GM18907 (cell line): Measurements from ENCODE around the gene ABCA13.

Experiments used
- ATAC-seq: cut with Tn5 transposase; IDR thresholded peaks from one replicate; pipeline ENCODE4 v1.9.1; 2021; ENCODE audit warnings: mild to moderate bottlenecking, moderate library complexity; ENCODE audit not compliant: unreplicated experiment

ABCA13 gene

GRCh38 chr7:48617508-48617907, 446.2 kb downstream of the ABCA13 start:
- ATAC-seq: no peak

GRCh38 chr7:48617993-48618392, 446.7 kb downstream of the ABCA13 start:
- no peak for ATAC-seq

DNA sequence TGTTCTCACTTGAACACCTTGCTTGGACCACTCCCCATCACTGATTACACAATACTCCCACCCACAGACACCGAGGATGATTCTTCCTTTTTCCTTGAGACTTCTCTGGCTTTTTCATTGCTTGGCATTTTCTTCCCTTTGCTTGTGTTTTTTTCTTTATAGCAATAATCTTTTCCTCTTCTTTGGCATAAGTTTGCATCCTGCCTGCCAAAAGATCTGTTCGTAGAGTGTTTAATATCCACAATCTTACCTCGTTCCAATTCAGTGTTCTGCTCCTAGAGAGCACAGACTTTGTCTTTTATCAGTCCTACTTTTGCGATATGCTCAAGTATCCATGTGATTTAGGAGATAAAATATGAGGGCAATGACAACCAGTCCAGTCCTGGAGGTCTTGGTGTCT, 449.8 kb downstream of the ABCA13 start:
- no peak for ATAC-seq

DNA sequence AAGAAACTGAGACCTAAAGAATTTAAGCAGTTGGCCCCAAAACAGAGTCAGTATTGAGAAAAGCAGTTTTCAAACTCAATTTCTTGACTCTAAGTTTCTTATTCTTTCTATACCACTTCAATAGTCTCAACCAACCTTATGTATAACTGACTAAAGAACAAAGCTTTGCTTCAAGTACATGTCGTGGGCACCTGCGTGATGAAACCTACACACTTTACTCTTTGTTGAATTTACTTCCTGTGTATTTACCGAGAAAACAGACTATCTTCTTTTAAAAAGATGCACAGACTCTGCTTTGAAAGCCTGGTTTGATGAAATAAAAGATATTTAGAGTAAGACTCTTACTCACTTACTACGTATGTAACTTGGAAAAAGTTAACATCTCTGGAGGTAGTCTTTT, 455.9 kb downstream of the ABCA13 start:
- ATAC-seq: no peak

DNA sequence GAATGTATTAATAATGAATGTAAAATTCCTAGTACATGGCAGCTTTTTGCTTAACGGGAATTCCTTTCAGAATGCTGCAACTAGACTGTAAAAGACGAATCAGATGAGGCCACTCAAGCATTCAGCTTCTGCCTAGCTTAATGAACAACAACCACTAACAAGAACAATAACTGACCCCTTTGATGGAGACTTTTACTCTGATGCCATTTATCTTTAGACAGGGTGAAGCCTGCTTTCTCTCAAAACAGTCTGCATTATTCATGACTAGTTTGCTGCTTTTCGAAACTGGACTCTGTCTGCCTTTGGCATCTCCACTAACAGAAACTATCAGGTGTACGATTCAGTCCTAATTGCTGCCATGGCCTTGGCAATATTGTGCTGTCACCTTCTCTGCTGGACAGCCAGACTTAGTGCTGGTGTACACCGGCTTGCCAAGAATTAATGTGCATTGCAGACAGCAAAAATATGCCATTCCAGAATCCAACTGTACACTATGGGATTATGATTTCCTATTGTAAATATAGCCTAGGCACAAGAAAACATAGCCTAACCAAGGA, 457.6 kb downstream of the ABCA13 start:
- no peak for ATAC-seq

DNA sequence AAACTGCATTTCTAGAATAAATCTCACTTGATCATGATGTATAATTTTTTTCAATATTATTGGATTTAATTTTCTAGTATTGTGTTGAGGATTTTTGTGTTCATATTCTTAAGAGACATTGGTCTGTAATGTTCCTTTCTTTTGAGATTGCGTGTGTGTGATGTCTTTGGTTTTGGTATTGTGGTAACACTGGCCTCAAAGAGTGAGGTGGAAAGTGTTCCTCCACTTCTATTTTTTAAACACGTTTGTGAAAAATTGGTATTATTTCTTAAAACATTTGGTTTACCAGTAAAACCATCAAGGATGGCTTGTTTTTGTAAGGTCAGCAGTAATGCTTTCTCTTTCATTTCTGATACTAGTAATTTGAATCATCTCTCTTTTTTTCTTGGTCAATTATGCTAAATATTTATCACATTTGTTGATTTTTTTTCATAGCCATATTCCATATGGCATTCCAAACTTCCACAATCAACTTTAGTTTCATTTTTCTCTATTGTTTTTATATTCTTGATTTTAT, 462.9 kb downstream of the ABCA13 start:
- no peak for ATAC-seq

DNA sequence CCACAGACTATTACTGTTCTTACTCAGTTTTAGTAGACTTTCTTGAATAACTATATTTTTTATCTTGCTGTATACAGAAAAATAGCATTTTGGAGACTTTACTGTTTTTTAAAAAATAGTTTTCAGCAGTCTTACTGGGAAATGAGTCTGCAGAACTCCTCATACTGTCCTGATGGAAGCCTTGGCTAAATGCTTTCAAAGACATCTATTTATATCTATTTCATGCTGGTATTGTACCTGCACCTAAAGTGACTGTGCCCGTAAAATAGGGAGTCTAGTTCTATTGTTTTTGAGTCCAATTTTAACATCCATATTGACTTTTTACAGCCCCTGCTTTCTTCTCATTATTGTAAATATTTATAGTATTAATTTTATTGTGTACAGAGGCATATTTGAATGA, 464.5 kb downstream of the ABCA13 start:
- no peak for ATAC-seq

DNA sequence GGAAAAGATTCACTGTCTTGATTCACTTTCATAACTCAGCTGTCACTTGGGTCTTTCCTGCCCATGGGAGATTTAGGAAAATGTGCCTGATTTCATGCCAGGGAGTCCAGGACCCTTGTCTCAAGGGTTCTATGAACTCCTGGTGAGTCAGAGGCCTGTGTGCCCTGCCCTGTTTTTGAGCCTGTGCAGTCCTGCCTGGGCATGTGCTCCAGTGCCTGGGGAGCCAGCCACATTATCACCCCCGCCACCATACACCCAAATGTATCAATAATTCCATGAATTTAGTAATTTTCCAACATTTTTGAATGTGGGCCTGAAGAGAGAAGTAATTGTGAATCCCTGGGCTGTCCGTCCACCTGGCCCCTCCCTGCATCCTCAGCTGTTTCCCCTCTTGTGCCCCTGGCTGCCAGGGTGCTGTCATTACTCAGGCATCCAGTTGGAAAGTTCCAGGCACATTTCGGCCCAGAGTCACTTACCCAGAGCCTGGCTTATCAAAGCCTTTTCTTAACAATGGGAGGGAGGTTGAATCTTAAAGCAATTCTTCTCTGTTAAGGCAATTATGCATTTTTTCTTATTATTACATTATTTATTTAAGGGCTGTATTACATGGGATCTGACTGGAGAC, 465.2 kb downstream of the ABCA13 start:
- no peak for ATAC-seq

DNA sequence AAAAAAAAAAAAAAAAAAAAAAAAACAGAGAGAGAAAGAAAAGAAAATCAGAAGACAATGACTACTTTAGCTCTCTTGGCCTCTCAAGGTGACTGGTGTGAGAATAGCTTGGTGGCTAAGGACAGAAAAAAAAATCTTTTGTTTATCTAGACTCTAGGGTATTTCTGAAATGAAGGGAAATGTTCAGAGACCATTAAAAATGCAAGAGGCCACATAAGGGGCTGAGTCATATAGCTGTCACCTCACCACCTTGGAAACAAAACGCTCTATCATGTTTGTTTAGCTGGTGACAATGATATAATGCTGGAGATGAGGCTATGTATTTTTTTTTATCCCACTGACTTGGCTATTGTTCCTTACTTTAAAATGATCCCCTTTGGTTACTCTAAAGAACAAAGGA, 466.1 kb downstream of the ABCA13 start:
- peak; percentile 58 for ATAC-seq

DNA sequence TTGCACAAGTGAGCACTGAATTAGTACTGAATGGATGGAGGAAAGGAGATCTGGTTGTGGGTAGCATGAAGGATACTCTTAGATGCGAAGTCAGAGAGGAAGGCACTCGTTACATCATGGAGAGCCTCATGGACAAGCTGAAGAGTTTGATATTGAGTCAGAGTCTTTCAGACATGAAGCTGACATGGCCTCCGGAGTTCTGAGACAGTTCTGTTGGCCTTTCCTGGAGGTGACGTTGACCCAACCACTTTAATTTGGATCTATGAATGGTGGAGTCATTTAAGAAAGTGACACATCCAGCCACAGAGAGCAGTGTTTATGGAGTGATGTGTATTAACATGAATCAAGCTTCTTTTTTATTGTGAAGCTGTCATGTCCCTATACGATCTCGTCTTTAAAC, 466.8 kb downstream of the ABCA13 start:
- no peak for ATAC-seq

DNA sequence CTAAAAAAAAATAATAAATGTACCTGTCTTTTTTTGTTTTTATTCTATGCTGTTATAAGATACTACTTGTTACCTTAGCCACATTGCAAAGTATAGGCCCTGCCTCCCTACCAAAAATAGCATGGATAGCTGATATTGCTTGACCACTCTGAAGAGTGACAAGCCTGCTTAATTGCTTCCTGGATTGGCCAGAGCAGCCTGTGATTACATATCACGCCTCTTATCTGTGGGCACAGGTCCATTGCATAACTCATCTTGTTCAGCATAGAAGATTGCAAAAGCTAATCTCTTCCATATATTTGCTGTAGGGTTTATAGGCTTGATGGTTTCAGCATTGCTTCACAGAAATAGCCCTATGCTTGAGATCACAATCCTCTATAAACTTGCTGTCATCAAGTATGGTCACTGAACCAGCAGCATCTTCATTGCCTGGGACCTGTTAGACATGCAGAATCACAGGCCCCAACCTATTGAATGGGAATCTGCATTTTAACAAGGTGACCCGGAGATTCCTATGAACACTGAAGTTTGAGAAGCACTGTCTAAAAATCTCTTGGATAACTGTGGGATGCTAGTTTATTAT, 472.3 kb downstream of the ABCA13 start:
- ATAC-seq: no peak

DNA sequence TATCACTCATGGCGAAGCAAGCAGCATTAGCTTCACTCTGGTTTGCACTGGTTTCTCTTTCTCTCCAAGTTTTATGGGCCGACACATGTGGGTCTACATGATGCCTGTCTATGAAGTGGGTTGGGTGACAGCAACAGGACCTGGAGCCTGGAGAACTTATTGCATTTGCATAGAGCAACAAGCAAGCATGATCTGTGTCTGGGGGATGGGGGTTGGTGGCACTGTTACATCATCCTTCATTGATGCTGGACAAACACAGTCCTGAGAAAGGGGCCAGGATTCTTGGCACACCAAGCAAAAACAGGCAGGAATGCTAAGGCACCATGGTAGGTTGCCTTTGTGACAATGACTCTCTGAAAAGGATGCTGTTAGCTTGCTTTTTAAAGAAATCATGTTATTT, 486.9 kb downstream of the ABCA13 start:
- ATAC-seq: no peak

- ATAC-seq: no peak
These were observed 489.1 kb downstream of the ABCA13 start for GRCh38 chr7:48660306-48660870.

DNA sequence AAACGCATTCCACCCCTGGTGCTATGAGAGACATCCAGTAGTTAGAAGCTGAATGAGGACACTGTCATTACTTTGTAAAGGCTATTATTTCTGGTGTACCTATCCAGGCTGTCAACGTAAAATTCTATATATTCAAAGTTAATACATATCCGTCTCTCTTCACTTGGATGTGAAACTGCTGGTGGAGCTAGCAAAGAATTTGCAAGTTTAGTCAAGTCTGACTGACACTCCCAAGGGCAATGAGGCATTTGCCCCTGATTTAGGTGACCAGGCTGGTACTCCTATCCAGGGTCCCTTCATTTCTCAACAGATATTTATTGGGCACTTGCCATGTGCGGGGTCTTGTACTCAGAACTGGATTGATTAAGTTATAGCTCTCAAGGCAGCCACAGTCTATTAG, 493.0 kb downstream of the ABCA13 start:
- no peak for ATAC-seq

GRCh38 chr7:48665353-48666135, 494.3 kb downstream of the ABCA13 start:
- no peak for ATAC-seq

DNA sequence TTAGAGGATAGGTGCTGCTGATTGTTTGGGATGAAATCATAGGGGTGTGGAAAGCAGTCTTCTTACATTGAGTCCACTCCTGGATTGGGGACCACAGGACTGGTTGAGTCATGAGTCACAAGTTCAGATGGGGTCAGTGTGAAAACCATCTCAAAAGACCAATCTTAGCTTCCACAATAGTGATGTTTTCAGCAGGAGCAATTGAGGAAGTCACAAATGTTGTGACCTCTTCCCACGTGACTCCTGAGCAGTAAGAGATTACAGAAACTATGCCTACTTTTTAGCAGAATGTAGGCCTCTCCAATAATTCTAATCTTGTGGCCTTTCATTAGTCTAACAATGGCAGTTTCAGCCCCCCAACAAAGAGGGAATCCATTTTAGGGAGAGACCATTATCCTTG, 496.1 kb downstream of the ABCA13 start:
- no peak for ATAC-seq

DNA sequence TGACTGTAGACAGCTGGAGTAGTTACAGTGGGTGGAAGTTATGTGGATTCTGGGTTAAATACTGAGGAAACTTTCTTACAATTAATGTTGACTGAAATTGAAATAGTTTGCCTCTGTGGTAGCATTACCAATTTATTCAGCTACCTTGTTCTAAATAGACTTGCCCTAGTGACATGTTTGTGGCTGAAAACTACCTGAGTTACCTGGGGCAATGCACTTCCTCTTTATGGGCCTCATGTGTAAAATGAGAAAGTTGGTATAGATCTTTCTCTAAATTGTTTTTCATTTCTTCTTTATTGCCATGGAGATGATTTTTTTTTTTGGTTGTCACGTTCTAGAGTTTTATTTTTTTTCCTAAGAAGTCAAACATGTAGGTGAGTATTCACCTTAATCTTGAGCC, 500.4 kb downstream of the ABCA13 start:
- ATAC-seq: no peak

GRCh38 chr7:48681006-48681405, 509.7 kb downstream of the ABCA13 start:
- no peak for ATAC-seq

DNA sequence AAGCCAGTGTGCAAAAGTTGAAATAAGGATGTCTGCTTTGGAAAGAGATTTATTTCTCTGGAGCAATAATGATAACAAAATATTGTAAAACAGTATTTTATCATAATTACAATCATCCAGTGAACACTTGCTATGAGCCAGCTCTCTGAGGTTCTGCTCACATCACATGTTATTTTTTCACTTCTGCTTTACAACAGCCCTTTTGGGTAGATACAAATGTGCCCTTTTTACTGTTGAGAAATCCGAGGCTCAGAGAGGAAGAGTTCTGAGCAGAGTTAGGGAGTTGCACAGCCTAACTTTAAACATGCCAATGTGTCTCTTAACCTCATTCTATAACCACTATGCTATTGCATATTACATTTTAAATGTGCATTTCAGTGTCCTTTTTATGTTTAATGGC, 520.5 kb downstream of the ABCA13 start:
- no peak for ATAC-seq
